Left lung (tissue), 10 donors: ENCODE measurements around the gene NCAPG2. TPM values are rescaled to one million over a fixed set of nuclear protein-coding genes. Genes with fewer than 3 reads are reported as not detected.

Source experiments
- ATAC-seq: fragments of 200-7000 bp; cut with Tn5 transposase; one replicate; pipeline ENCODE4 v1.9.1; 2020; ENCODE audit warnings: moderate library complexity
- DNase-seq, 4 donors: peaks; one replicate each; pipeline ENCODE4 v3.0.0-alpha.2; 2013 to 2020
- H3K27ac ChIP-seq, 2 donors: fragments of 200-600 bp; sonication (generic) in 1 of 2; one replicate each; pipeline versions ENCODE4 v1.5.0 to v1.8.0; 2020 to 2021
- H3K27me3 ChIP-seq, 2 donors: fragments of 200-600 bp; sonication (generic) in 1 of 2; one replicate each; pipeline versions ENCODE4 v1.5.0 to v1.8.0; 2020 to 2021
- H3K36me3 ChIP-seq, 2 donors: fragments of 200-600 bp; sonication (generic) in 1 of 2; one replicate each; pipeline versions ENCODE4 v1.5.0 to v1.8.0; 2020 to 2021
- H3K4me1 ChIP-seq, 2 donors: fragments of 200-600 bp; one replicate each; pipeline ENCODE4 v1.8.0; 2021
- H3K4me3 ChIP-seq, 2 donors: fragments of 200-600 bp; sonication (generic) in 1 of 2; one replicate each; pipeline versions ENCODE4 v1.5.0 to v1.8.0; 2020 to 2021; ENCODE audit warnings: mild to moderate bottlenecking in 1 of 2
- H3K9me3 ChIP-seq, 2 donors: fragments of 200-600 bp; sonication (generic) in 1 of 2; one replicate each; pipeline versions ENCODE4 v1.5.0 to v1.8.0; 2020 to 2021
- intact Hi-C, 2 donors: fragments of 100-400 bp; cut with DNase I; formaldehyde crosslinking; loops; one replicate each; pipeline versions ENCODE4 v1.11.2 to v1.14.2; 2022
- polyA plus RNA-seq, 6 donors: library from polyadenylated mRNA; unstranded; fragments of 120-200 nt; gene quantifications; one replicate each; pipeline ENCODE4 v1.2.1, GENCODE V29; 2013; ENCODE audit not compliant: insufficient read length in 6 of 6
- total RNA-seq, 2 donors: library from RNA; stranded (reverse); fragmentation: NEBNext Ultra II Directional; extraction: Animal tissue kit (Norgen Biotek cat#: 25700); gene quantifications; one replicate each; pipeline ENCODE4 v1.2.1, GENCODE V29; 2021
- TF ChIP-seq, protein P1 (sequence below), 2 donors: fragments of 200-600 bp; sonication (generic) in 1 of 2; IDR thresholded peaks; one replicate each; pipeline versions ENCODE4 v1.5.0 to v1.8.0; 2021; ENCODE audit warnings: antibody characterized with exemption in 2 of 2
- donor health status: DM: no; HTN: yes; CAD: no.
- donor health status: DM: no; HTN: no; CAD: no.

NCAPG2 gene
- total and polyA plus RNA-seq, 8 donors: 13.5 to 42.7 (median 24.6) TPM

DNA sequence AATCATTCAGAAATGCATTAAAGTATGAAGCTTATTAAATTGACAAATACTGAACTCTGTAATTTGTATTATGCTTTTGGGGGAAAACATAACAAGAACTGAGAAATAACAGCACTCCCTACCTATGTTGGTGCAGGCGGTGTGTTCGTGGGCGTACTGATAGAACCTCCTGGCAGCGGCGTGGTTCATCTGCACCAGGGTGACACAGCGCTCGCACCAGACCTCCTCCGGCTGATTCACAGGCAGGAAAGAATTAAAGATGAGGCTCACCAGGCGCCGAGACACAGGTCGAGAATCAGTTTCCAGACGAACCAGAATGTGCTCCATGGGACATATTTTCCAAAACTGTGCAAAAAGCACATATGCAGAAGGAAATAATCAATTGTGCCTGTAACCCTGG, 40.2 kb downstream of the NCAPG2 start:
- Histone ChIP-seq H3K9me3 (no peaks in the 10 kb centered on the region), H3K36me3 (peaks cover 0 to 45% of the 10 kb centered on the region in 2 donors), H3K4me3 (no peak overlapping the region), H3K27ac (no peak overlapping the region), H3K27me3 (no peaks in the 10 kb centered on the region), H3K4me1 (no peaks in the 10 kb centered on the region)
- ATAC-seq (no peak), DNase-seq (no peak)
- intact Hi-C loops: no loop called here
- TF ChIP-seq, protein P1, sequence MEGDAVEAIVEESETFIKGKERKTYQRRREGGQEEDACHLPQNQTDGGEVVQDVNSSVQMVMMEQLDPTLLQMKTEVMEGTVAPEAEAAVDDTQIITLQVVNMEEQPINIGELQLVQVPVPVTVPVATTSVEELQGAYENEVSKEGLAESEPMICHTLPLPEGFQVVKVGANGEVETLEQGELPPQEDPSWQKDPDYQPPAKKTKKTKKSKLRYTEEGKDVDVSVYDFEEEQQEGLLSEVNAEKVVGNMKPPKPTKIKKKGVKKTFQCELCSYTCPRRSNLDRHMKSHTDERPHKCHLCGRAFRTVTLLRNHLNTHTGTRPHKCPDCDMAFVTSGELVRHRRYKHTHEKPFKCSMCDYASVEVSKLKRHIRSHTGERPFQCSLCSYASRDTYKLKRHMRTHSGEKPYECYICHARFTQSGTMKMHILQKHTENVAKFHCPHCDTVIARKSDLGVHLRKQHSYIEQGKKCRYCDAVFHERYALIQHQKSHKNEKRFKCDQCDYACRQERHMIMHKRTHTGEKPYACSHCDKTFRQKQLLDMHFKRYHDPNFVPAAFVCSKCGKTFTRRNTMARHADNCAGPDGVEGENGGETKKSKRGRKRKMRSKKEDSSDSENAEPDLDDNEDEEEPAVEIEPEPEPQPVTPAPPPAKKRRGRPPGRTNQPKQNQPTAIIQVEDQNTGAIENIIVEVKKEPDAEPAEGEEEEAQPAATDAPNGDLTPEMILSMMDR (IDR thresholded peaks at IDR 0.05): no peak

DNA sequence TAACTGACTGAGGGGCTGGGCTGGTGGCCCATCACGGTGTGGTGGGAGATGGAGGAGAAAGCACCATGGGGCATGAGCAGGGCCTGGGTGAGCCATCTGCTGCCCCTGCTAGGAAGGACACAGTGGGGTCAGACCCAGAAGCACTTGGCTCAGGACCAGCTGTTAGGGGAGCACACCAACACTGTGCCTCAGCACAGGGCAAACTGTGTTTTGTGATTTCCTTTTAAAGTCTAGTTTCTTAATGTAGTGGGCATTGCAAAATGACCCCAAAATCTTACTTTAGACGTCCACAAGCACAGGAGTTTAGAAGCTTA, 41.2 kb downstream of the NCAPG2 start:
- intact Hi-C loops: no loop called here
- ATAC-seq: no peak
- no peak overlapping the region for H3K27ac ChIP-seq
- H3K9me3 ChIP-seq: no peaks in the 10 kb centered on the region
- no peaks in the 10 kb centered on the region for H3K4me1 ChIP-seq
- TF ChIP-seq, protein P1 (IDR thresholded peaks at IDR 0.05): no peak
- no peak for DNase-seq
- peaks cover 0 to 48% of the 10 kb centered on the region in 2 donors for H3K36me3 ChIP-seq
- H3K27me3 ChIP-seq: no peaks in the 10 kb centered on the region
- no peak overlapping the region for H3K4me3 ChIP-seq

DNA sequence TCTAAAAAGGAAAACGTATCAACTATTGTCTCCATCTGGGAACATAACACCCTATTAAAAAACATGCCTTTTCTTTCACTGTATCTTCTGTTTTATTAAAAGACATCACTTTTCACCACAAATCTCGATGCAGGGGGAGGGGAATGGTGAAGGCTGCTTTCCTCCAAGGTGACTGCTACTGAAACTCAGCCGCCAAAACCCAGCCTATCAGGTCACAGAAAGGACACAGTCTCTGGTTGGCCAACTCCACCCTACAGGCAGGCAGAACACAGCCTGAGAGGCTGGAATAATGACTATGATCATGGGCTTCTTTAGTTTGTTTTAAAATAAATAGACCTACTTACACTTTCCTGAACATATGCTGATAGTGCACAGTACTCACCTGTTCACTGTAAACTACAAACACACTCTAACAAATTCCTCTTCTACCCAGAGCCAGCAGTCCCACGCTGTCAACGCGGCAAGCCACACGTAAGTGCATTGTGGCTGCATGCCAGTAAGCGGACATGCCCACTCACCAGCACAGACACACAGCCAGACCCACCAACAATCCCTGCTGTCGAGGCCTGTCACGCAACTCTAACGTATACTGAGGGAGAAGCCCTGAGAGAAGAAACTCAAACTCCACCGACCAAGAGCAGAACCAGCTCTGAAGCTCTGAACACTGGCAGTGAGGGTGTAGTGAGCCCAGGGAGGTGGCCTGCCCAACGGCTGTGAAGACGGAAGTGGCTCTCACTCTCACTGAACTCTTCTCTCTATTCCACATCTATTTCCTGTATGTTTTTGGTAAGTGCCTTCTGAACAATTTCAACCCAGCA, 41.8 kb downstream of the NCAPG2 start:
- Histone ChIP-seq H3K27ac (no peak overlapping the region), H3K27me3 (no peaks in the 10 kb centered on the region), H3K4me1 (no peaks in the 10 kb centered on the region), H3K36me3 (peaks cover 0 to 48% of the 10 kb centered on the region in 2 donors), H3K9me3 (no peaks in the 10 kb centered on the region), H3K4me3 (no peak overlapping the region)
- TF ChIP-seq, protein P1 (IDR thresholded peaks at IDR 0.05): no peak
- DNase-seq (no peak), ATAC-seq (peak; percentile 57)
- intact Hi-C loops: no loop called here

DNA sequence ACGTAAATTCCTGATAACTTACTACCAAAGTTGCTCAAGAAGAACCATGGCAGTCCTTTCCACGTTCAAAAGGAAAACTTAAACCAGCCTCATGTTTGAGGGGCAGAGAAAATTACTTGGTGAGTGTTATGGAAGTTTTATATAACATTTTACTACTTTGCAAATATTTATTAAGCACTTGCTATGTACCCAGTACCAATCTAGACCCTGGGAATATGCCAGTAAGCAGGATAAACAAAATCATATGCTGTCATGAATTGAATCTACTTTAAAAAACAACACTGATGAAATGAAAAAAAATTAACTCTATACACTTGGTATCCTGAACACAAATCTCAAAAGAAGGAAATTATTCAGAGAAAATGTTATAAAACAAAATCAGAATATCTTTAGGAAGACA, 46.1 kb downstream of the NCAPG2 start:
- TF ChIP-seq, protein P1 (IDR thresholded peaks at IDR 0.05): no peak
- DNase-seq (no peak), ATAC-seq (no peak)
- H3K36me3 ChIP-seq: peaks cover 0 to 53% of the 10 kb centered on the region in 2 donors
- no peak overlapping the region for H3K4me3 ChIP-seq
- H3K9me3 ChIP-seq: no peaks in the 10 kb centered on the region
- no peak overlapping the region for H3K27ac ChIP-seq
- H3K27me3 ChIP-seq: no peaks in the 10 kb centered on the region
- intact Hi-C loops: no loop called here
- no peaks in the 10 kb centered on the region for H3K4me1 ChIP-seq

DNA sequence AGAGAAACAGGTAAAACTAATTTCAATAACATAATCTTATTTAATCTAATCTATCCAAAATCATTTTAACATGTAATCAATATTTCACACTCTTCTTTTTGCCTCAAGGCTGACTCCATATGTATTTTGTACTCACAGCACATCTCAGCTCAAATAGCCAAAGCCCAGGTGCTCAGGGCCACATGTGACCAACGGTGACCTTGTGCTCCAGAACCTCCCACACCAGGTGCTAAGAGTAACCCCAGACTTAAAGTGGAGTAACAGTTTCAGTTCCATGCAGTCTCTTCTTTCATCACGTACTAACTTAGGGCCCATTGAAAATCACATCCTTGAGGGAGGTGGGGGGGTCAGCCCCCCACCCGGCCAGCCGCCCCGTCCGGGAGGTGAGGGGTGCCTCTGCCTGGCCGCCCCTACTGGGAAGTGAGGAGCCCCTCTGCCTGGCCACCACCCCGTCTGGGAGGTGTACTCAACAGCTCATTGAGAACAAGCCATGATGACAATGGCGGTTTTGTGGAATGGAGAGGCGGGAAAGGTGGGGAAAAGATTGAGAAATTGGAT, 47.3 kb downstream of the NCAPG2 start:
- Histone ChIP-seq H3K27me3 (no peaks in the 10 kb centered on the region), H3K4me1 (no peaks in the 10 kb centered on the region), H3K4me3 (no peak overlapping the region), H3K27ac (no peak overlapping the region), H3K9me3 (no peaks in the 10 kb centered on the region), H3K36me3 (peaks cover 0 to 44% of the 10 kb centered on the region in 2 donors)
- ATAC-seq (no peak), DNase-seq (no peak)
- intact Hi-C loops: no loop called here
- TF ChIP-seq, protein P1 (IDR thresholded peaks at IDR 0.05): no peak
